DMS79 (cell line): Measurements from ENCODE around the gene LIN28B.
"Not testable (repeated sequence)": the region's sequence is repeated elsewhere in the genome, so short reads cannot be mapped to it uniquely, and the experiment has no call there.

Experiments
- DNase-seq: peaks from one replicate; lab custom pipeline; 2025; lab: John Stamatoyannopoulos, UW

The LIN28B gene

GRCh38 chr6:104956731-104957294 is at the start of gene LIN28B:
Gene LIN28B (plus strand): TSS chr6:104957107. CDS start chr6:104957251, 144 bp downstream.
- no peak for DNase-seq

GRCh38 chr6:104908031-104908887 is 48.6 kb upstream of the LIN28B start:
- DNase-seq: no peak

GRCh38 chr6:104908888-104909525 is 47.9 kb upstream of the LIN28B start:
- DNase-seq: no peak

- no peak for DNase-seq
Observed at GRCh38 chr6:104921896-104922295, 35.0 kb upstream of the LIN28B start.

- no peak for DNase-seq
Observed at GRCh38 chr6:104928141-104928540, 28.8 kb upstream of the LIN28B start.

- no peak for DNase-seq
Observed at GRCh38 chr6:104929353-104929752, 27.6 kb upstream of the LIN28B start.

- DNase-seq: no peak
Observed at GRCh38 chr6:104930939-104931338, 26.0 kb upstream of the LIN28B start.

GRCh38 chr6:104936766-104937535 is 20.0 kb upstream of the LIN28B start:
- DNase-seq: no peak

- DNase-seq: no peak
Observed at GRCh38 chr6:104940238-104940892, 16.5 kb upstream of the LIN28B start.

GRCh38 chr6:104940893-104941728 is 15.8 kb upstream of the LIN28B start:
- DNase-seq: no peak

- DNase-seq: no peak
Observed at GRCh38 chr6:104941729-104942091, 15.2 kb upstream of the LIN28B start.

GRCh38 chr6:104943781-104944180 is 13.1 kb upstream of the LIN28B start:
- DNase-seq: no peak

- no peak for DNase-seq
Observed at GRCh38 chr6:104949206-104949605, 7.7 kb upstream of the LIN28B start.

- DNase-seq: no peak
Observed at GRCh38 chr6:104951677-104952076, 5.2 kb upstream of the LIN28B start.

GRCh38 chr6:104952911-104953399 is 4.0 kb upstream of the LIN28B start:
- no peak for DNase-seq

- not testable (repeated sequence) for DNase-seq
Observed at GRCh38 chr6:104953400-104954189, 3.3 kb upstream of the LIN28B start.

GRCh38 chr6:104954190-104954797 is 2.6 kb upstream of the LIN28B start:
- DNase-seq: no peak

- DNase-seq: no peak
Observed at GRCh38 chr6:104955491-104955890, 1.4 kb upstream of the LIN28B start.

- DNase-seq: no peak
Observed at GRCh38 chr6:104955927-104956730, 778 bp upstream of the LIN28B start.
